Measurements from ENCODE around the gene IFNA1. TPM values are rescaled to one million over a fixed set of nuclear protein-coding genes. Genes with fewer than 3 reads are reported as not detected.

The IFNA1 gene
- not detected for total RNA-seq
- polyA plus RNA-seq: under 1 TPM in 1 of 3 donors, not detected in 2; 0.09 TPM

DNA sequence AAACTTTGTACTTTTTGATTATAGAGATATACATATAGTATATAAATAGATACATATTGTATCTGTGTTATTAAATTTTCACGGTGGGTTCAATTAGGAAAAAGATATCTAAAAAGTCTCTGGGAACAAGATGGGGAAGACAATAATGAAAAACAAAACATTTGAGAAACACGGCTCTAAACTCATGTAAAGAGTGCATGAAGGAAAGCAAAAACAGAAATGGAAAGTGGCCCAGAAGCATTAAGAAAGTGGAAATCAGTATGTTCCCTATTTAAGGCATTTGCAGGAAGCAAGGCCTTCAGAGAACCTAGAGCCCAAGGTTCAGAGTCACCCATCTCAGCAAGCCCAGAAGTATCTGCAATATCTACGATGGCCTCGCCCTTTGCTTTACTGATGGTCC, at the start of gene IFNA1:
Gene IFNA1 (plus strand): TSS at position 301 of the 400 bp plus-strand sequence. CDS start 69 bp downstream, at position 370.
- WGBS, 2 donors: 90 to 92% methylated on average over 4 of the region's 4 CpGs

DNA sequence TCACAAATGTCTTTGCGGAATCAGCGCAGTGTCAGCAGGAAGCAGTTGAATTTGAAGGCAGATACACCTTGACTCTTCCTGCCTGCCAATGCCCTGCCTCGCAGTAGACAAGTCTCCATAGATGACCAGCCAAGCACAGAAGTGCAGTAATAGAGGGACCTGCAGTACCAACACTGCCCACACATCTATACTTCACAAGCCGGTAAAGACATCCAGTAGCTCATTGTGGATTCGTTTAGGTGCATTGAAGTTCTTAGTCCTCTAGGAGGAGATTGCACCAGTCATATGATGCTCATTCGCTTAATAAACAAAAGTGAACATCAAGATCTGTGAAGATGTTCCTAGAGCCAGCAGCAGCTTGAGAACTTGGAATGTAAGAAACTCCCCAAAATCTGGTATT, 48.0 kb upstream of the IFNA1 start:
- Histone ChIP-seq H3K4me1 (peaks cover 0 to 9% (median 4%) of the 10 kb centered on the region in 4 donors), H3K4me3 (no peak overlapping the region), H3K27me3 (peaks cover 0 to 17% (median 0%) of the 10 kb centered on the region in 3 donors), H3K9me3 (no peaks in the 10 kb centered on the region), H3K27ac (no peak overlapping the region), H3K36me3 (no peaks in the 10 kb centered on the region)
- intact Hi-C loops (cut with DNase I): no loop called here
- no peak for TF ChIP-seq POLR2AphosphoS5 (IDR thresholded peaks at IDR 0.05)
- WGBS, 2 donors: 72 to 82% methylated on average over 6 of the region's 6 CpGs
- no peak for DNase-seq

More for the DNA sequence above, at the start of gene IFNA1:
- Histone ChIP-seq H3K4me1 (peaks cover 0 to 10% (median 6%) of the 10 kb centered on the region in 4 donors), H3K27me3 (no peaks in the 10 kb centered on the region), H3K36me3 (no peaks in the 10 kb centered on the region), H3K4me3 (no peak within 1 kb of the TSS), H3K27ac (no peak within 1 kb of the TSS), H3K9me3 (no peaks in the 10 kb centered on the region)
- intact Hi-C loops (cut with DNase I): no loop called here
- no peak for TF ChIP-seq POLR2AphosphoS5 (IDR thresholded peaks at IDR 0.05)
- TF ChIP-seq, protein P1, sequence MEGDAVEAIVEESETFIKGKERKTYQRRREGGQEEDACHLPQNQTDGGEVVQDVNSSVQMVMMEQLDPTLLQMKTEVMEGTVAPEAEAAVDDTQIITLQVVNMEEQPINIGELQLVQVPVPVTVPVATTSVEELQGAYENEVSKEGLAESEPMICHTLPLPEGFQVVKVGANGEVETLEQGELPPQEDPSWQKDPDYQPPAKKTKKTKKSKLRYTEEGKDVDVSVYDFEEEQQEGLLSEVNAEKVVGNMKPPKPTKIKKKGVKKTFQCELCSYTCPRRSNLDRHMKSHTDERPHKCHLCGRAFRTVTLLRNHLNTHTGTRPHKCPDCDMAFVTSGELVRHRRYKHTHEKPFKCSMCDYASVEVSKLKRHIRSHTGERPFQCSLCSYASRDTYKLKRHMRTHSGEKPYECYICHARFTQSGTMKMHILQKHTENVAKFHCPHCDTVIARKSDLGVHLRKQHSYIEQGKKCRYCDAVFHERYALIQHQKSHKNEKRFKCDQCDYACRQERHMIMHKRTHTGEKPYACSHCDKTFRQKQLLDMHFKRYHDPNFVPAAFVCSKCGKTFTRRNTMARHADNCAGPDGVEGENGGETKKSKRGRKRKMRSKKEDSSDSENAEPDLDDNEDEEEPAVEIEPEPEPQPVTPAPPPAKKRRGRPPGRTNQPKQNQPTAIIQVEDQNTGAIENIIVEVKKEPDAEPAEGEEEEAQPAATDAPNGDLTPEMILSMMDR (IDR thresholded peaks at IDR 0.05): no peak
- no peak for TF ChIP-seq EP300 (IDR thresholded peaks at IDR 0.05)
- TF ChIP-seq POLR2A (IDR thresholded peaks at IDR 0.05): no peak
- DNase-seq: no peak

DNA sequence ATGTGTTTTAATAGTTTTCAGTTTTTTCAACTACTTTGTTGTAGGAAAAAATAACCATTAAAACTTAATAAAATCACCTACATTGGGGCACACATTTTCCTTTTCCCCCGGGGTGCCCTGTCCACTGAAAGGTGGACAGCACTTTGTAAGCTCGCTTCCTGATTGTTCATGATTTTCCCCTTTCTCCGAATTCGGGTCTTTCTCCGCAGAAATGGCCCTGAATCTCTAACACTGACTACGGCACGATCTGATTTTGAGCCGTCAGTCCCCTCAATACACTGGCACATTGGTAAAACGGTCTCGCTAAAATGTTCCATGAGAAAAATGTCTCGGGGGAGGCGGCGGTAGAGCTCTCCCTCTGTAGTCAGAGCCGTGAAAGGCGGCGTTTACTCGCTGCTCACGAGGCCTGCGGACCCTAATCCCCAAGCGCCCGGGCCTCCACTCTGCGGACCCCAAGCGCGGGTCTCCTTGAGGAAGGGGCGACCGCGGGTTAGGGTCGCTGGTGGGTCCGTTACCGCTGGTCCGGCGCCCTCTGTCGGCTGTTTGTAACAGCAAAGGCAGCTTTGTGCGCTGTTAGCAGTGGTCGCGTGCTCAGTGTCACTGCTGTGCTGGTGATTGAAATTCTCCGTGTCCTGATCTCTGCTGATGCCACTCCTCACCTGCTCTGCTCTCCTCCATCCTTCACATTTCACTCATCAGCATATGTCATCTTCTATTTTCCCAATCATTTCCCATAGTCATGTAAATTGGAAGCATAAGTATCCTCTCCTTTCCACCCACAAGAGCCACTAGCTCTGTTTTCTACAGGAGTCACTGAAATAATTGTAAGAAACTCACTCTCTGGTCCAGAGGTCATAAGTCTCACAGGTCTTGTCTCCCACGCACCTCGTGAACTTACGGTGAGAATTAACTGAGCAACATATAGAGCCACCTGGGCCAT, 44.2 kb upstream of the IFNA1 start:
- H3K27me3 ChIP-seq: peaks cover 0 to 14% (median under 1%) of the 10 kb centered on the region in 3 donors
- H3K36me3 ChIP-seq: no peaks in the 10 kb centered on the region
- peaks cover 0 to 9% (median 4%) of the 10 kb centered on the region in 4 donors for H3K4me1 ChIP-seq
- no peak overlapping the region for H3K27ac ChIP-seq
- TF ChIP-seq EP300 (IDR thresholded peaks at IDR 0.05): no peak
- TF ChIP-seq, protein P1 (IDR thresholded peaks at IDR 0.05): peak; percentile 30 to 74 (median 59)
- H3K4me3 ChIP-seq: peak overlapping the region; percentile 31 to 55 (median 50)
- intact Hi-C loops (cut with DNase I): loop anchor here (2.0 kb wide), 1 partner anchor 69 kb away; no protein-coding TSS in a partner anchor
- WGBS, 2 donors: 7 to 8% methylated on average over 40 of the region's 40 CpGs
- no peaks in the 10 kb centered on the region for H3K9me3 ChIP-seq
- DNase-seq: peak; percentile 73

DNA sequence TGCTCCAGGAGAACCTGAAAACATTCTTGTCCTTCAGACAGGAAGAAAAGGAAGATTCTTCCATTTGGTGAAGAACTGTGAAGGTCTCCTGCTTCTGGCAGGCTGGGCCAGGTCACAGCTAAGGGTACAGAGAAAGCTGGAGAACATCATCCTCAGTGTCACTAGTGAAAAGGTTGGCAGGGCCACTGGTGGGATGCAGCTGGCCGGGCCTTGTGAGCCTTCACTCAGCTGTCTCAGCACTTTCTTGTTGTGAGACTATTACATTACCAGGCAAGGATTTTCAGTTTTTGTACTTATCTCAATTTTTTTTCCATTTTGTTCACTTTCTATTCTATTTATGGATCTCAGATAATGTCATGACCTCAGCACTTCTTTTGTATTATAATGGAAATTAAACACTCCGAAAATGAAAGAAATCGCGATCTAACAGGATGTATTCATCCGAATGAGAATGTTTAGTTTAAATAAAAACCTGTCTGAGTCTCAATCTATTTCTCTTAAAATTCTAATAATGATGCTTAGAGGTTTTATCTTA, 41.2 kb upstream of the IFNA1 start:
- Histone ChIP-seq H3K4me1 (peaks cover 0 to 19% (median 15%) of the 10 kb centered on the region in 4 donors), H3K36me3 (no peaks in the 10 kb centered on the region), H3K4me3 (no peak overlapping the region), H3K27me3 (peaks cover 0 to 35% (median 11%) of the 10 kb centered on the region in 3 donors), H3K9me3 (no peaks in the 10 kb centered on the region), H3K27ac (no peak overlapping the region)
- 93% methylated on average over 5 of the region's 5 CpGs for WGBS, 2 donors
- intact Hi-C loops (cut with DNase I): no loop called here
- no peak for DNase-seq
- TF ChIP-seq POLR2A (IDR thresholded peaks at IDR 0.05) (no peak), POLR2AphosphoS5 (IDR thresholded peaks at IDR 0.05) (no peak), EP300 (IDR thresholded peaks at IDR 0.05) (no peak)

DNA sequence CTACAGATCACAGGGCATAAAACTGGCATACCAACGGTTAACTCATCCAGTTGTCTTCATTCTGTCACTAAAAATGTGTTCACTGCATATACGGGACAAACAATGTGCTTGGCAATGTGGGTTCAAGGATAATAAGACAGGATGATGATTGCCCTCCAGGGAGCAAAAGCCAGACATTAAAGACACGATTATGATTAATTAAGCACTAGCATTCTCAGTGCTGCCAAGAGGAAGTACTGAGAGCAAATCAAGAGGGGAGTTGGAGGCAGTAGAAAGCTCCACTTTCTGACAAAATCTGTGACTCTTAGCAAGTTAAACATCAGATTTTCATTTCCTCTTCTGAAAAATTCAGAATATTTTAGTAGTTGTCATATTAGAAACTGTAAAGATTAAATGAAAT, 40.3 kb upstream of the IFNA1 start:
- Histone ChIP-seq H3K9me3 (no peaks in the 10 kb centered on the region), H3K27me3 (peaks cover 0 to 35% (median 11%) of the 10 kb centered on the region in 3 donors), H3K4me3 (no peak overlapping the region), H3K27ac (no peak overlapping the region), H3K36me3 (no peaks in the 10 kb centered on the region), H3K4me1 (peaks cover 0 to 19% (median 15%) of the 10 kb centered on the region in 4 donors)
- DNase-seq: no peak
- TF ChIP-seq POLR2A (IDR thresholded peaks at IDR 0.05): no peak
- TF ChIP-seq, protein P1 (IDR thresholded peaks at IDR 0.05): no peak
- TF ChIP-seq POLR2AphosphoS5 (IDR thresholded peaks at IDR 0.05): no peak
- no peak for TF ChIP-seq EP300 (IDR thresholded peaks at IDR 0.05)
- 20 to 36% methylated on average over 3 of the region's 3 CpGs for WGBS, 2 donors
- intact Hi-C loops (cut with DNase I): no loop called here
